Measurements from ENCODE around the gene GPR35. TPM values are rescaled to one million over a fixed set of nuclear protein-coding genes. Genes with fewer than 3 reads are reported as not detected.

Gene GPR35
- total RNA-seq, 1 donor from 2014 or later: 0.82 TPM

GRCh38 chr2:240602266-240603050 lies 22.8 kb upstream of the GPR35 start:
- H3K27me3 Mint-ChIP-seq (ENCODE audit: low read depth, unreplicated experiment): peaks cover 4% of the 10 kb centered on the region
- no peaks in the 10 kb centered on the region for H3K9me3 ChIP-seq (ENCODE audit: insufficient read depth, low read depth, low read length)
- no peak overlapping the region for H3K4me2 ChIP-seq (ENCODE audit: low read length)
- H3K27ac Mint-ChIP-seq (ENCODE audit: unreplicated experiment): no peak overlapping the region
- H3K79me2 ChIP-seq (ENCODE audit: insufficient read depth, low read length): no peaks in the 10 kb centered on the region
- H4K20me1 ChIP-seq (ENCODE audit: insufficient read depth, low read length): no peaks in the 10 kb centered on the region
- H3K36me3 Mint-ChIP-seq (ENCODE audit: low read depth, unreplicated experiment): peaks cover 10% of the 10 kb centered on the region
- no peak overlapping the region for H3K9ac ChIP-seq (ENCODE audit: low read length)
- no peaks in the 10 kb centered on the region for H3K4me1 ChIP-seq (ENCODE audit: insufficient read depth, low read length)
- H3K9me3 Mint-ChIP-seq (ENCODE audit: unreplicated experiment): no peaks in the 10 kb centered on the region
- DNase-seq (ENCODE audit: low read depth) (no peak), FAIRE-seq (no peak)
- H3K27ac ChIP-seq (ENCODE audit: low read depth, low read length): no peak overlapping the region
- H3K36me3 ChIP-seq (ENCODE audit: insufficient read depth, low read length): no peaks in the 10 kb centered on the region
- H3K4me1 Mint-ChIP-seq (ENCODE audit: low read depth, unreplicated experiment): no peaks in the 10 kb centered on the region
- TF ChIP-seq EZH2 (IDR thresholded peaks at IDR 0.05; ENCODE audit: insufficient read depth, low read length) (no peak), CTCF (IDR thresholded peaks at IDR 0.05; ENCODE audit: insufficient read depth, low read depth, low read length) (no peak)
- no peak overlapping the region for H3K4me3 ChIP-seq (ENCODE audit: insufficient read depth, low read depth, low read length)
- H3K27me3 ChIP-seq (ENCODE audit: insufficient read depth, low read length): no peaks in the 10 kb centered on the region
- H3K4me3 Mint-ChIP-seq (ENCODE audit: unreplicated experiment): no peak overlapping the region
- H2AFZ ChIP-seq (ENCODE audit: low read depth, low read length): no peak overlapping the region

GRCh38 chr2:240603081-240603835 lies 22.0 kb upstream of the GPR35 start:
- Histone ChIP-seq H2AFZ (ENCODE audit: low read depth, low read length) (no peak overlapping the region), H3K27ac (ENCODE audit: low read depth, low read length) (no peak overlapping the region), H3K27me3 (ENCODE audit: insufficient read depth, low read length) (no peaks in the 10 kb centered on the region), H3K36me3 (ENCODE audit: insufficient read depth, low read length) (no peaks in the 10 kb centered on the region), H3K9me3 (ENCODE audit: insufficient read depth, low read depth, low read length) (no peaks in the 10 kb centered on the region), H4K20me1 (ENCODE audit: insufficient read depth, low read length) (no peaks in the 10 kb centered on the region), H3K4me1 (ENCODE audit: insufficient read depth, low read length) (no peaks in the 10 kb centered on the region), H3K4me3 (ENCODE audit: insufficient read depth, low read depth, low read length) (no peak overlapping the region), H3K9ac (ENCODE audit: low read length) (no peak overlapping the region), H3K4me2 (ENCODE audit: low read length) (no peak overlapping the region), H3K79me2 (ENCODE audit: insufficient read depth, low read length) (no peaks in the 10 kb centered on the region)
- no peaks in the 10 kb centered on the region for H3K4me1 Mint-ChIP-seq (ENCODE audit: low read depth, unreplicated experiment)
- TF ChIP-seq CTCF (IDR thresholded peaks at IDR 0.05; ENCODE audit: insufficient read depth, low read depth, low read length): no peak
- no peak for TF ChIP-seq EZH2 (IDR thresholded peaks at IDR 0.05; ENCODE audit: insufficient read depth, low read length)
- H3K27ac Mint-ChIP-seq (ENCODE audit: unreplicated experiment): no peak overlapping the region
- no peak overlapping the region for H3K4me3 Mint-ChIP-seq (ENCODE audit: unreplicated experiment)
- peaks cover 4% of the 10 kb centered on the region for H3K27me3 Mint-ChIP-seq (ENCODE audit: low read depth, unreplicated experiment)
- H3K9me3 Mint-ChIP-seq (ENCODE audit: unreplicated experiment): no peaks in the 10 kb centered on the region
- FAIRE-seq (no peak), DNase-seq (ENCODE audit: low read depth) (no peak)
- H3K36me3 Mint-ChIP-seq (ENCODE audit: low read depth, unreplicated experiment): peaks cover 10% of the 10 kb centered on the region
